GM12873 (cell line): ENCODE results near the gene CMTM7.

Experiments used
- CTCF ChIP-seq: IDR thresholded peaks from 2 replicates; pipeline ENCODE4 v1.5.1; 2012; ENCODE audit warnings: low read depth, mild to moderate bottlenecking, moderate library complexity, low read length, control low read depth; ENCODE audit not compliant: insufficient read depth; ENCODE audit errors: missing control alignments

CMTM7 gene

GRCh38 chr3:32410367-32411246 is 19.0 kb downstream of the CMTM7 start:
- no peak for TF ChIP-seq CTCF

GRCh38 chr3:32411442-32411841 is 19.8 kb downstream of the CMTM7 start:
- TF ChIP-seq CTCF = no peak

GRCh38 chr3:32412887-32413286 is 21.2 kb downstream of the CMTM7 start:
- TF ChIP-seq CTCF = no peak

GRCh38 chr3:32413845-32414521 is 22.3 kb downstream of the CMTM7 start:
- TF ChIP-seq CTCF = no peak

GRCh38 chr3:32414522-32415202 is 23.0 kb downstream of the CMTM7 start:
- TF ChIP-seq CTCF = no peak

- TF ChIP-seq CTCF = no peak
These were observed 28.1 kb downstream of the CMTM7 start for GRCh38 chr3:32419742-32420125.
